MM.1S (cell line): ENCODE measurements around the gene SET.

ENCODE experiments used
- DNase-seq: peaks from one replicate; pipeline ENCODE4 v3.0.0-alpha.2; 2015
- H2AFZ ChIP-seq: fragments of 300-600 bp; sonication (generic); 2 replicates; pipeline ENCODE4 v1.6.0; 2016; ENCODE audit warnings: antibody characterized with exemption, low read length
- H3F3A ChIP-seq: fragments of 300-600 bp; sonication (generic); 2 replicates; pipeline ENCODE4 v1.6.1; 2016; ENCODE audit warnings: mild to moderate bottlenecking, antibody characterized with exemption, low read length, moderate library complexity, mixed read lengths; ENCODE audit not compliant: insufficient read depth
- H3K27ac ChIP-seq: fragments of 300-600 bp; sonication (generic); 2 replicates; pipeline ENCODE4 v1.5.1; 2016; ENCODE audit warnings: mild to moderate bottlenecking, low read length
- H3K27me3 ChIP-seq: fragments of 300-600 bp; sonication (generic); replicated peaks from 2 replicates; pipeline ENCODE4 v1.6.0; 2016; ENCODE audit warnings: low read length; ENCODE audit not compliant: insufficient read depth
- H3K36me3 ChIP-seq: fragments of 300-600 bp; sonication (generic); replicated peaks from 2 replicates; pipeline ENCODE4 v1.6.1; 2016; ENCODE audit warnings: mild to moderate bottlenecking, low read length, mixed read lengths; ENCODE audit not compliant: insufficient read depth
- H3K4me1 ChIP-seq: fragments of 300-600 bp; sonication (generic); 2 replicates; pipeline ENCODE4 v1.6.1; 2016; ENCODE audit warnings: low read length, mixed read lengths
- H3K4me2 ChIP-seq: fragments of 300-600 bp; sonication (generic); 2 replicates; pipeline ENCODE4 v1.6.0; 2016; ENCODE audit warnings: low read depth, low read length
- H3K4me3 ChIP-seq: fragments of 300-600 bp; sonication (generic); 2 replicates; pipeline ENCODE4 v1.5.1; 2016; ENCODE audit warnings: low read length, mixed read lengths
- H3K79me2 ChIP-seq: fragments of 300-600 bp; sonication (generic); 2 replicates; pipeline ENCODE4 v1.6.1; 2016; ENCODE audit warnings: mixed run types, low read length, mixed read lengths
- H3K9ac ChIP-seq: fragments of 300-600 bp; sonication (generic); 2 replicates; pipeline ENCODE4 v1.6.1; 2016; ENCODE audit warnings: low read length, mixed read lengths
- H3K9me2 ChIP-seq: fragments of 300-600 bp; sonication (generic); replicated peaks from 2 replicates; pipeline ENCODE4 v1.6.1; 2016; ENCODE audit warnings: mild to moderate bottlenecking, low read length, mixed read lengths; ENCODE audit not compliant: insufficient read depth
- H3K9me3 ChIP-seq: fragments of 300-600 bp; sonication (generic); replicated peaks from 2 replicates; pipeline ENCODE4 v1.6.1; 2016; ENCODE audit warnings: mild to moderate bottlenecking, low read length, mixed read lengths; ENCODE audit not compliant: insufficient read depth
- H4K20me1 ChIP-seq: fragments of 300-600 bp; sonication (generic); 2 replicates; pipeline ENCODE4 v1.6.1; 2016; ENCODE audit warnings: mild to moderate bottlenecking, low read length, moderate library complexity, mixed read lengths; ENCODE audit not compliant: insufficient read depth
- EZH2 ChIP-seq: fragments of 300-600 bp; sonication (generic); optimal IDR thresholded peaks from 2 replicates; pipeline ENCODE3; 2017; ENCODE audit warnings: low read depth, mild to moderate bottlenecking, antibody characterized with exemption, low read length, mixed read lengths
- EZH2phosphoT487 ChIP-seq: fragments of 300-600 bp; sonication (generic); IDR thresholded peaks from 2 replicates; pipeline ENCODE4 v1.6.1; 2018; ENCODE audit warnings: antibody characterized with exemption, low read length
- TF ChIP-seq, protein P1 (sequence below): fragments of 300-600 bp; sonication (generic); IDR thresholded peaks from 2 replicates; pipeline ENCODE4 v1.5.1; 2016; ENCODE audit warnings: antibody characterized with exemption, low read length, mixed read lengths

The SET gene, protein sequence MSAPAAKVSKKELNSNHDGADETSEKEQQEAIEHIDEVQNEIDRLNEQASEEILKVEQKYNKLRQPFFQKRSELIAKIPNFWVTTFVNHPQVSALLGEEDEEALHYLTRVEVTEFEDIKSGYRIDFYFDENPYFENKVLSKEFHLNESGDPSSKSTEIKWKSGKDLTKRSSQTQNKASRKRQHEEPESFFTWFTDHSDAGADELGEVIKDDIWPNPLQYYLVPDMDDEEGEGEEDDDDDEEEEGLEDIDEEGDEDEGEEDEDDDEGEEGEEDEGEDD

DNA sequence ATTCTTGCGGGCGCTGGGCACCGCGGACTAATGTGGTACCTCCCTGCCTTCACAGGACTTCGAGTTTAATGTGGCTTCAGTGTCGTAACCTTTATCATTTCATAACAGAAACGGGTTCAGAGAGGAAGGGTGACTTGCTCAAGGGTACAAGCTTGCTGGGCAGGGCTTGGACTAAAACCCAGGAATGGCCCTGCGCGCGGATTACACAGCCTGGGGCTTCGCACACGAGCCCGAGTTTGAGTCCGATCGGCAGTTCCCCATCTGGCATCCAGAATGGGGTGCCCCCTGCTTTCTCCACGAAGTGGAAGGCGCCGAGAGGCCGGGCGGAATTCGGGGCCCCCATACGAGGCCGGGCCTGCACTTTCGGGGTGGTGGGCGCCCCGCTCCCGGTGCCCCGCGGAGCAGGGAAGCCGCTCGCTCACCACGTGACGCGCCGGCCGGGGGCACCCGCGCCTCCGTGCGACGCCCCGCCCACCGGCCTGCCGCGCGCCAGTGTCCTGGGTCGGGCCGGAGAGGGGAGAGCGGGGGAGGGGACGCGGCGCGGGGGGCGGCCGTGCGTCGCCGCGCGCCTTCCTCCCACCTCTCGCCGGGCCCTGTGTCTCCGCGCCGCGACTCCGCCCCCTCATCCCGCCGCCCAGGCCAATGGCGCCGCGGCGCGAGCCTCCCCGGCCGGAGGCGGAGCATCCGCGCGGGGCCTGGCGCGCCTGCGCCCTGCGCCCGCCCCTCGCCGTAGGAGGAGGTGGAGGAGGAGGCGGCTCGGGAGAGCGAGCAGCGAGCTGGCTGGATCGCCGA lies at the start of gene SET:
SET (plus strand) TSS at position 722 of the 792 bp plus-strand sequence. CDS start 361 bp downstream, outside the sequence.
- Histone ChIP-seq H3K27ac (peak within 1 kb of the TSS; percentile 61), H3K9me3 (no peaks in the 10 kb centered on the region), H3K4me1 (peaks cover 27% of the 10 kb centered on the region), H3K79me2 (peaks cover 86% of the 10 kb centered on the region), H2AFZ (peak within 1 kb of the TSS; percentile 72), H3K36me3 (peaks cover 8% of the 10 kb centered on the region; the same call in 1 of the 2 replicates), H3F3A (peaks cover 43% of the 10 kb centered on the region), H3K4me3 (peak within 1 kb of the TSS; percentile 87), H3K9ac (peak within 1 kb of the TSS; percentile 81), H4K20me1 (peaks cover 27% of the 10 kb centered on the region), H3K9me2 (no peaks in the 10 kb centered on the region), H3K4me2 (peak within 1 kb of the TSS; percentile 87), H3K27me3 (no peaks in the 10 kb centered on the region)
- TF ChIP-seq EZH2phosphoT487 (no peak), EZH2 (no peak)
- TF ChIP-seq, protein P1, sequence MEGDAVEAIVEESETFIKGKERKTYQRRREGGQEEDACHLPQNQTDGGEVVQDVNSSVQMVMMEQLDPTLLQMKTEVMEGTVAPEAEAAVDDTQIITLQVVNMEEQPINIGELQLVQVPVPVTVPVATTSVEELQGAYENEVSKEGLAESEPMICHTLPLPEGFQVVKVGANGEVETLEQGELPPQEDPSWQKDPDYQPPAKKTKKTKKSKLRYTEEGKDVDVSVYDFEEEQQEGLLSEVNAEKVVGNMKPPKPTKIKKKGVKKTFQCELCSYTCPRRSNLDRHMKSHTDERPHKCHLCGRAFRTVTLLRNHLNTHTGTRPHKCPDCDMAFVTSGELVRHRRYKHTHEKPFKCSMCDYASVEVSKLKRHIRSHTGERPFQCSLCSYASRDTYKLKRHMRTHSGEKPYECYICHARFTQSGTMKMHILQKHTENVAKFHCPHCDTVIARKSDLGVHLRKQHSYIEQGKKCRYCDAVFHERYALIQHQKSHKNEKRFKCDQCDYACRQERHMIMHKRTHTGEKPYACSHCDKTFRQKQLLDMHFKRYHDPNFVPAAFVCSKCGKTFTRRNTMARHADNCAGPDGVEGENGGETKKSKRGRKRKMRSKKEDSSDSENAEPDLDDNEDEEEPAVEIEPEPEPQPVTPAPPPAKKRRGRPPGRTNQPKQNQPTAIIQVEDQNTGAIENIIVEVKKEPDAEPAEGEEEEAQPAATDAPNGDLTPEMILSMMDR: no peak
- peak; percentile 95 for DNase-seq

DNA sequence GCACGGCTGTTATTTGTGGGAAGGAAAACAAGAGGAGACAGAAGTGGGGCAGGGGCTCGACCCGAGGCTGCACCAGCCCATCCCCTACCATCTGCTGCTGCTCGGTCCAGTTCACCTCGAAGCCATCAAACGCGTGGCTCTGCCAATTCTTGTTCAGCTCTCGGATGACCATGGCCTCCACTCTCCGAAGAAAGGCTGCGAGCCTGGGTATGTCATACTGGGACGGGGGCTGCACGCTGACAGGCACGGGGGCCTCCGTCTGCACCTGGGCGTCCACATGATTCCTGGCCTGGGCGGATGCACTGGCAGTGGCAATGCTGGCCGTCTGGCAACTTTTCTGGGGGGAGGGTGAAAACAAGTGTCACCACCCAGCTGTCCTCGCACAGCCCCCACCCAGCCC lies 48.4 kb upstream of the SET start:
- H3K4me3 ChIP-seq: no peak overlapping the region
- peaks cover 14% of the 10 kb centered on the region for H3K79me2 ChIP-seq
- no peak overlapping the region for H3K9ac ChIP-seq
- no peak overlapping the region for H3K4me2 ChIP-seq
- no peak overlapping the region for H3K27ac ChIP-seq
- H3K4me1 ChIP-seq: no peaks in the 10 kb centered on the region
- DNase-seq: no peak
- H3K27me3 ChIP-seq: no peaks in the 10 kb centered on the region
- H4K20me1 ChIP-seq: no peaks in the 10 kb centered on the region
- no peaks in the 10 kb centered on the region for H3K9me3 ChIP-seq
- no peaks in the 10 kb centered on the region for H3F3A ChIP-seq
- no peaks in the 10 kb centered on the region for H3K36me3 ChIP-seq
- TF ChIP-seq EZH2phosphoT487: no peak
- TF ChIP-seq, protein P1: no peak
- no peak for TF ChIP-seq EZH2
- no peak overlapping the region for H2AFZ ChIP-seq
- H3K9me2 ChIP-seq: no peaks in the 10 kb centered on the region

DNA sequence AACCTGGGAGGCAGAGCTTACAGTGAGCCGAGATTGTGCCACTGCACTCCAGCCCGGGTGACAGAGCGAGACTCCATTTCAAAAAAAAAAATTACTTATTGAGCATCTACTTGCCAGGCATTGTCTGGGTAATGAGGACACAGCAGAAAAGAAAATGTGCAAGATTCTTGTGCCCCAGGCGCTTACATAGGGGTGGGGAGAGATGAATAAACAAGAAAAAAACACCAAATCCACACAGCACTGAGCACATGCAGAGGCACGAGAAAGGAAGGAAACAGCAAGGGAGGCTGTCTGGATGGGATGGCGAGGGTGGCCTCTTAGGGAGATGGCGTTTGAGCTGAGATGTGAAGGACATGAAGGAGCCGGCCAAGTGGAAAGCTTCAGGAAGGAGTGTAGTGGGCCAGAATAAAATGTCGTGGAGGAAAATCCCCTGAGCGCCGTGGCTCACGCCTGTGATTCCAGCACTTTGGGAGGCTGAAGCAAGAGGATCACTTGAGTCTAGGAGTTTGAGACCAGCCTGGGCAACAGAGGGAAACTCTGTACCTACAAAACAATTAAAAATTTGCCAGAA lies 46.3 kb upstream of the SET start:
- no peak for TF ChIP-seq EZH2phosphoT487
- TF ChIP-seq, protein P1: no peak
- TF ChIP-seq EZH2: no peak
- Histone ChIP-seq H3K4me1 (no peaks in the 10 kb centered on the region), H2AFZ (no peak overlapping the region)

More for the DNA sequence above, 46.3 kb upstream of the SET start:
- Histone ChIP-seq H3K79me2 (peaks cover 16% of the 10 kb centered on the region), H3K9me2 (no peaks in the 10 kb centered on the region), H3K4me3 (no peak overlapping the region), H3K27me3 (no peaks in the 10 kb centered on the region), H3K9me3 (no peaks in the 10 kb centered on the region), H3F3A (no peaks in the 10 kb centered on the region), H3K27ac (no peak overlapping the region), H3K4me2 (no peak overlapping the region), H3K9ac (no peak overlapping the region), H3K36me3 (no peaks in the 10 kb centered on the region), H4K20me1 (no peaks in the 10 kb centered on the region)
- DNase-seq: no peak
